ENCODE results near the gene DLGAP1. TPM values are rescaled to one million over a fixed set of nuclear protein-coding genes. Genes with fewer than 3 reads are reported as not detected.

The DLGAP1 gene
- total and polyA plus RNA-seq, 2 of the 13 experiments (the other 11 are each of a cell fraction or from before 2014, with no cell fraction given): 0.01 TPM; not detected in 1

- TF ChIP-seq NR0B2 (CRISPR knock-in tag; IDR thresholded peaks at IDR 0.05) (peak; percentile 40; the same call in 1 of the 2 replicates), SRF (IDR thresholded peaks at IDR 0.05; ENCODE audit: low read depth, low read length) (0 out of 2 replicates have a peak, but pooled peaks have one; percentile 32), SALL1 (CRISPR knock-in tag; IDR thresholded peaks at IDR 0.05) (peak; percentile 97), PITX1 (CRISPR knock-in tag; IDR thresholded peaks at IDR 0.05) (peak; percentile 81), ZNF841 (CRISPR knock-in tag; IDR thresholded peaks at IDR 0.05; ENCODE audit: borderline replicate concordance) (no peak), CERS6 (CRISPR knock-in tag; IDR thresholded peaks at IDR 0.05) (no peak; the same call in 1 of the 2 replicates), JUN (CRISPR knock-in tag; IDR thresholded peaks at IDR 0.05) (peak; percentile 93), NR2F6 (IDR thresholded peaks at IDR 0.05) (peak; percentile 74; the same call in 1 of the 2 replicates), NR2F6 (CRISPR knock-in tag; IDR thresholded peaks at IDR 0.05) (peak; percentile 92; the same call in 1 of the 2 replicates), ZBTB25 (CRISPR knock-in tag; IDR thresholded peaks at IDR 0.05) (peak; percentile 12; the same call in 1 of the 2 replicates), ZNF512B (CRISPR knock-in tag; IDR thresholded peaks at IDR 0.05; ENCODE audit: borderline replicate concordance) (peak; percentile 30; the same call in 1 of the 2 replicates), DR1 (CRISPR knock-in tag; IDR thresholded peaks at IDR 0.05) (peak; percentile 78), ZNF709 (CRISPR knock-in tag; IDR thresholded peaks at IDR 0.05) (no peak), ATF6 (CRISPR knock-in tag; conservative IDR thresholded peaks at IDR 0.05) (no peak), CBFB (CRISPR knock-in tag; IDR thresholded peaks at IDR 0.05) (peak; percentile 84), HOXA5 (CRISPR knock-in tag; IDR thresholded peaks at IDR 0.05) (0 out of 2 replicates have a peak, but pooled peaks have one; percentile 13), GZF1 (CRISPR knock-in tag; IDR thresholded peaks at IDR 0.05) (peak; percentile 88; the same call in 1 of the 2 replicates), GABPB1 (CRISPR knock-in tag; IDR thresholded peaks at IDR 0.05) (peak; percentile 77), MXD4 (CRISPR knock-in tag; IDR thresholded peaks at IDR 0.05) (no peak), KLF13 (CRISPR knock-in tag; IDR thresholded peaks at IDR 0.05) (no peak), MAFG (CRISPR knock-in tag; IDR thresholded peaks at IDR 0.05) (no peak), KMT2A (CRISPR knock-in tag; IDR thresholded peaks at IDR 0.05) (no peak)
Measured at GRCh38 chr18:3623769-3624545, 831.1 kb downstream of the DLGAP1 start (continued).

Data from HepG2 (cell line).